GM12878 (cell line): ENCODE data around the gene MIA. TPM values are rescaled to one million over a fixed set of nuclear protein-coding genes. Genes with fewer than 3 reads are reported as not detected.

Experiments
- ATAC-seq: fragments of 200-7000 bp; cut with Tn5 transposase; 3 replicates; pipeline ENCODE4 v1.9.1; 2020; ENCODE audit warnings: mild to moderate bottlenecking, moderate library complexity
- BruUV-seq: library from RNA; stranded (reverse); fragments of 400-500 nt; replicated peaks from 2 replicates; lab custom pipeline; 2021; lab: Mats Ljungman, UMichigan
- CTCF ChIA-PET: fragments of 300-600 bp; sonication (Branson Sonifier 250); formaldehyde crosslinking; extraction: SDS; loops from one replicate; lab custom pipeline; 2021; ENCODE audit warnings: inconsistent platforms; lab: Yijun Ruan, JAX
- POLR2A ChIA-PET: fragments of 350-600 bp; formaldehyde crosslinking; extraction: SDS; loops from one replicate; lab custom pipeline; 2021; ENCODE audit warnings: inconsistent platforms; lab: Charles Lee
- RAD21 ChIA-PET: fragments of 300-600 bp; sonication (Branson Sonifier 250); formaldehyde crosslinking; loops from one replicate; lab custom pipeline; 2023; ENCODE audit warnings: antibody characterized with exemption; ENCODE audit not compliant: unreplicated experiment; lab: Charles Lee
- SMC1A ChIA-PET: fragments of 300-600 bp; sonication (Branson Sonifier 250); formaldehyde crosslinking; loops from one replicate; lab custom pipeline; 2023; ENCODE audit not compliant: unreplicated experiment, uncharacterized antibody; lab: Charles Lee
- DNase-seq: peaks from one replicate; pipeline ENCODE4 v3.0.0-alpha.2; 2011; ENCODE audit warnings: low read depth, low spot score
- FAIRE-seq: peaks from 3 replicates; lab custom pipeline; 2011; peaks lifted over from hg19 to GRCh38; lab: Jason Lieb, UNC
- H2AFZ ChIP-seq: 2 replicates; pipeline ENCODE4 v1.6.0; 2011; ENCODE audit warnings: low read depth, low read length, control low read depth; ENCODE audit not compliant: control insufficient read depth
- H3K27ac ChIP-seq: 2 replicates; pipeline ENCODE4 v1.5.1; 2011; ENCODE audit warnings: control low read depth; ENCODE audit not compliant: control insufficient read depth, insufficient read depth
- H3K27me3 ChIP-seq, 2 experiments: replicated peaks in 1 of 2; 2 replicates each; pipeline versions ENCODE4 v1.6.0 to v1.6.1; 2011; ENCODE audit warnings: low read length in 1 of 2; ENCODE audit not compliant: control insufficient read depth in 2 of 2, insufficient read depth in 2 of 2
- H3K36me3 ChIP-seq, 2 experiments: 2 replicates each; pipeline ENCODE4 v1.5.1; 2011; ENCODE audit warnings: low read length in 1 of 2; ENCODE audit not compliant: control insufficient read depth in 2 of 2, insufficient read depth in 2 of 2
- H3K4me1 ChIP-seq: 2 replicates; pipeline ENCODE4 v1.6.1; 2011; ENCODE audit warnings: mild to moderate bottlenecking, low read length, moderate library complexity, mixed read lengths; ENCODE audit not compliant: control insufficient read depth, insufficient read depth
- H3K4me2 ChIP-seq: 2 replicates; pipeline ENCODE4 v1.6.0; 2011; ENCODE audit warnings: control low read depth; ENCODE audit not compliant: control insufficient read depth, insufficient read depth
- H3K4me3 ChIP-seq: fragments of 200-600 bp; sonication (generic); 2 replicates; pipeline ENCODE4 v1.5.1; 2016
- H3K79me2 ChIP-seq: 2 replicates; pipeline ENCODE4 v1.6.0; 2011; ENCODE audit warnings: low read length; ENCODE audit not compliant: control insufficient read depth, insufficient read depth
- H3K9ac ChIP-seq: 2 replicates; pipeline ENCODE4 v1.8.0; 2011; ENCODE audit warnings: low read length, control low read depth, mixed read lengths; ENCODE audit not compliant: control insufficient read depth, insufficient read depth
- H3K9me3 ChIP-seq: replicated peaks from 3 replicates; pipeline ENCODE4 v1.5.1; 2011; ENCODE audit warnings: mild to moderate bottlenecking, low read length; ENCODE audit not compliant: control insufficient read depth, insufficient read depth
- H4K20me1 ChIP-seq: 2 replicates; pipeline ENCODE4 v1.6.0; 2011; ENCODE audit not compliant: control insufficient read depth, insufficient read depth
- CBFB ChIP-seq: IDR thresholded peaks from 2 replicates; pipeline ENCODE4 v1.6.1; 2016; ENCODE audit warnings: antibody characterized with exemption, low read depth
- CREM ChIP-seq: IDR thresholded peaks from 2 replicates; pipeline ENCODE4 v1.6.1; 2014; ENCODE audit warnings: antibody characterized with exemption, low read depth
- EZH2 ChIP-seq: IDR thresholded peaks from 2 replicates; pipeline ENCODE4 v1.6.1; 2012; ENCODE audit warnings: low read depth, mild to moderate bottlenecking, control low read depth, inconsistent platforms, low read length, borderline replicate concordance; ENCODE audit not compliant: control insufficient read depth
- FOXM1 ChIP-seq: IDR thresholded peaks from 2 replicates; pipeline ENCODE4 v1.6.1; 2012; ENCODE audit warnings: low read depth, mild to moderate bottlenecking, inconsistent platforms, low read length, moderate library complexity
- POLR2A ChIP-seq: IDR thresholded peaks from 2 replicates; pipeline ENCODE4 v1.6.1; 2011; ENCODE audit warnings: low read depth, mild to moderate bottlenecking, low read length
- SMARCA5 ChIP-seq: fragments of 450-650 bp; IDR thresholded peaks from 2 replicates; pipeline ENCODE4 v1.6.1; 2017; ENCODE audit warnings: mild to moderate bottlenecking
- SREBF1 ChIP-seq: IDR thresholded peaks from 2 replicates; pipeline ENCODE4 v1.6.1; 2012; ENCODE audit warnings: mild to moderate bottlenecking, low read length
- TCF3 ChIP-seq: IDR thresholded peaks from 2 replicates; pipeline ENCODE4 v1.6.1; 2012; ENCODE audit warnings: low read depth, mild to moderate bottlenecking, low read length, borderline replicate concordance; ENCODE audit not compliant: insufficient read depth
- WGBS: methylation state at CpG from one replicate; pipeline ENCODE4 v1.1.6; 2016; ENCODE audit warnings: low lambda C conversion rate; ENCODE audit not compliant: insufficient replicate concordance, insufficient coverage; ENCODE audit errors: missing lambda C conversion rate; 5-methylcytosine and 5-hydroxymethylcytosine counted together
- in situ Hi-C: fragments of 300-500 bp; cut with MboI; formaldehyde crosslinking; loops from 9 replicates; pipeline ENCODE4 v1.14.3; 2018; ENCODE audit warnings: mixed read lengths
- intact Hi-C: fragments of 100-400 bp; cut with micrococcal nuclease; formaldehyde crosslinking; loops from one replicate; pipeline ENCODE4 v1.14.2; 2022; ENCODE audit not compliant: unreplicated experiment
- polyA plus RNA-seq, 11 experiments: library from polyadenylated mRNA; depleted of rRNA in 4 of 11; unstranded in 6 of 11; stranded (reverse) in 5 of 11; fragments of >200 nt; fragmentation: Nextera tagmentation in 4 of 11; fragmentation: Illumina TruSeq in 1 of 11; extraction: Ambion mirVana in 4 of 11; extraction: Trizol in 1 of 11; gene quantifications; 1 replicate in 1 of 11; 2 replicates in 10 of 11; pipeline versions ENCODE4 v1.2.1 to v1.2.3, GENCODE V29; 2011 to 2016; ENCODE audit warnings: inconsistent platforms in 2 of 11, missing spikeins in 2 of 11, low read depth in 1 of 11
- total RNA-seq, 4 experiments: library from RNA; depleted of rRNA in 3 of 4; stranded (reverse); fragments of >200 nt in 3 of 4; fragmentation: Illumina TruSeq in 1 of 4; extraction: Trizol in 1 of 4; gene quantifications; 2 replicates each; pipeline versions ENCODE4 v1.2.1 to v1.2.3, GENCODE V29; 2013 to 2021
- TF ChIP-seq, protein P1 (sequence below): fragments of 450-650 bp; IDR thresholded peaks from 2 replicates; pipeline ENCODE4 v1.6.1; 2017; ENCODE audit warnings: low read depth, mild to moderate bottlenecking, moderate library complexity

Gene MIA
- total and polyA plus RNA-seq, 10 of the 15 experiments (the other 5 are each of a cell fraction or from before 2014, with no cell fraction given): 0.16 to 2.7 (median 1.4) TPM; not detected in 3

- ATAC-seq: no peak
- H3K4me2 ChIP-seq: no peak overlapping the region
- no peak overlapping the region for H3K27ac ChIP-seq
- 0 out of 2 replicates have a peak, but pooled peaks have one; percentile 16 for TF ChIP-seq POLR2A
- no peak for TF ChIP-seq FOXM1
- TF ChIP-seq, all 136 proteins: peak for 1
- Histone ChIP-seq H3K9ac (no peak overlapping the region), H3K9me3 (no peaks in the 10 kb centered on the region), H4K20me1 (no peaks in the 10 kb centered on the region), H2AFZ (no peak overlapping the region), H3K4me3 (no peak overlapping the region), H3K79me2 (no peaks in the 10 kb centered on the region), H3K27me3 (no peaks in the 10 kb centered on the region), H3K4me1 (no peaks in the 10 kb centered on the region), H3K36me3 (peaks cover 0 to 1% of the 10 kb centered on the region in 2 experiments; a peak in 3 of 4 replicates)
- SMC1A ChIA-PET: no interaction called here
- POLR2A ChIA-PET: no interaction called here
- no peak for FAIRE-seq
- in situ Hi-C loops (no loop called here), intact Hi-C loops (no loop called here)
- DNase-seq: no peak
- CTCF ChIA-PET: no interaction called here
- WGBS: 95% methylated on average over 9 of the region's 9 CpGs
- RAD21 ChIA-PET: no interaction called here
- BruUV-seq: no TSS peak
Measured at GRCh38 chr19:40737102-40737644, 38.1 kb upstream of the MIA start.

- in situ Hi-C loops (no loop called here), intact Hi-C loops (no loop called here)
- Histone ChIP-seq H3K4me1 (no peaks in the 10 kb centered on the region), H3K79me2 (no peaks in the 10 kb centered on the region), H3K27ac (no peak overlapping the region), H3K4me2 (no peak overlapping the region), H3K4me3 (no peak overlapping the region), H3K36me3 (peaks cover 0 to 1% of the 10 kb centered on the region in 2 experiments; a peak in 3 of 4 replicates), H3K27me3 (no peaks in the 10 kb centered on the region), H3K9ac (no peak overlapping the region), H2AFZ (no peak overlapping the region), H3K9me3 (no peaks in the 10 kb centered on the region), H4K20me1 (no peaks in the 10 kb centered on the region)
- TF ChIP-seq SREBF1 (no peak), TCF3 (no peak), CBFB (no peak), EZH2 (no peak), SMARCA5 (no peak), CREM (no peak)
- TF ChIP-seq, protein P1, sequence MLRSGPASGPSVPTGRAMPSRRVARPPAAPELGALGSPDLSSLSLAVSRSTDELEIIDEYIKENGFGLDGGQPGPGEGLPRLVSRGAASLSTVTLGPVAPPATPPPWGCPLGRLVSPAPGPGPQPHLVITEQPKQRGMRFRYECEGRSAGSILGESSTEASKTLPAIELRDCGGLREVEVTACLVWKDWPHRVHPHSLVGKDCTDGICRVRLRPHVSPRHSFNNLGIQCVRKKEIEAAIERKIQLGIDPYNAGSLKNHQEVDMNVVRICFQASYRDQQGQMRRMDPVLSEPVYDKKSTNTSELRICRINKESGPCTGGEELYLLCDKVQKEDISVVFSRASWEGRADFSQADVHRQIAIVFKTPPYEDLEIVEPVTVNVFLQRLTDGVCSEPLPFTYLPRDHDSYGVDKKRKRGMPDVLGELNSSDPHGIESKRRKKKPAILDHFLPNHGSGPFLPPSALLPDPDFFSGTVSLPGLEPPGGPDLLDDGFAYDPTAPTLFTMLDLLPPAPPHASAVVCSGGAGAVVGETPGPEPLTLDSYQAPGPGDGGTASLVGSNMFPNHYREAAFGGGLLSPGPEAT: no peak
- ChIA-PET POLR2A (no interaction called here), SMC1A (interaction anchor here (0.6 kb wide), 1 partner anchor 81 kb away, joined by 3 read pairs; no protein-coding TSS in a partner anchor), CTCF (no interaction called here), RAD21 (no interaction called here)
- ATAC-seq (no peak), FAIRE-seq (no peak), DNase-seq (no peak)
- no TSS peak for BruUV-seq
- WGBS: 78% methylated on average over 22 of the region's 22 CpGs
Measured at GRCh38 chr19:40739030-40739839, 36.1 kb upstream of the MIA start.
